ENCODE measurements around the gene ARF1.

GRCh38 chr1:228060458-228061190, 21.9 kb upstream of the ARF1 start:
- no peak for TF ChIP-seq CTCF (IDR thresholded peaks at IDR 0.05)
- TF ChIP-seq POLR2AphosphoS5 (IDR thresholded peaks at IDR 0.05) = no peak
